Epithelial cell of esophagus (primary cell): ENCODE data around the gene CYB561D2.
"Not testable (repeated sequence)": the region's sequence is repeated elsewhere in the genome, so short reads cannot be mapped to it uniquely, and the experiment has no call there.

Experiments used
- DNase-seq: peaks from one replicate; pipeline ENCODE4 v3.0.0; 2010; ENCODE audit warnings: low read depth
- H3K4me3 ChIP-seq: 2 replicates; pipeline ENCODE4 v1.5.1; 2011; ENCODE audit warnings: mild to moderate bottlenecking, low read length, control low read depth
- CTCF ChIP-seq: IDR thresholded peaks from 2 replicates; pipeline ENCODE4 v1.5.1; 2011; ENCODE audit warnings: low read depth, mild to moderate bottlenecking, low read length, control low read depth, inconsistent platforms; ENCODE audit not compliant: insufficient read depth; ENCODE audit errors: missing control alignments

The CYB561D2 gene

GRCh38 chr3:50350527-50351322 lies at the start of gene CYB561D2, which contains the start of gene NPRL2:
TSS of gene CYB561D2 (plus strand) at chr3:50350862. CDS start at chr3:50351434, 572 bp downstream.
TSS of gene NPRL2 (minus strand) at chr3:50350775. CDS start at chr3:50350652, 123 bp downstream.
- TF ChIP-seq CTCF, result no peak
- H3K4me3 ChIP-seq, result peak within 1 kb of the TSS; percentile 88
- DNase-seq, result peak; percentile 97

GRCh38 chr3:50302095-50303012 lies 48.3 kb upstream of the CYB561D2 start:
- DNase-seq, result no peak
- no peak overlapping the region for H3K4me3 ChIP-seq
- no peak for TF ChIP-seq CTCF

GRCh38 chr3:50303013-50303815 lies 47.4 kb upstream of the CYB561D2 start, which contains the start of gene HYAL1:
TSS of gene HYAL1 (minus strand) at chr3:50303574. CDS start at chr3:50302956, 618 bp downstream.
- peak within 1 kb of the TSS; percentile 3 for H3K4me3 ChIP-seq
- peak; percentile 14 for TF ChIP-seq CTCF
- DNase-seq, result peak; percentile 41

GRCh38 chr3:50304601-50305000 lies 46.1 kb upstream of the CYB561D2 start:
- no peak overlapping the region for H3K4me3 ChIP-seq
- peak; percentile 66 for DNase-seq
- TF ChIP-seq CTCF, result no peak

GRCh38 chr3:50312041-50312440 lies 38.6 kb upstream of the CYB561D2 start:
- H3K4me3 ChIP-seq, DNase-seq: not testable (repeated sequence)

- H3K4me3 ChIP-seq, result no peak overlapping the region
- DNase-seq, result no peak
- no peak for TF ChIP-seq CTCF
These were observed 36.3 kb upstream of the CYB561D2 start for GRCh38 chr3:50314342-50314741.
